ENCODE data around the gene FALEC.

- TF ChIP-seq CTCF (IDR thresholded peaks at IDR 0.05): no peak
- TF ChIP-seq POLR2A (IDR thresholded peaks at IDR 0.05): peak in 1 of 2 donors; percentile 56
Observed at GRCh38 chr1:150577557-150578271, 62.2 kb downstream of the FALEC start.

All from uterus (tissue), 2 donors.